ENCODE data around the gene MUC2. TPM values are rescaled to one million over a fixed set of nuclear protein-coding genes. Genes with fewer than 3 reads are reported as not detected.

The MUC2 gene
- total and polyA plus RNA-seq, 9 of the 15 experiments (the other 6 are each of a cell fraction or from before 2014, with no cell fraction given), result under 0.01 to 0.18 TPM; not detected in 7

DNA sequence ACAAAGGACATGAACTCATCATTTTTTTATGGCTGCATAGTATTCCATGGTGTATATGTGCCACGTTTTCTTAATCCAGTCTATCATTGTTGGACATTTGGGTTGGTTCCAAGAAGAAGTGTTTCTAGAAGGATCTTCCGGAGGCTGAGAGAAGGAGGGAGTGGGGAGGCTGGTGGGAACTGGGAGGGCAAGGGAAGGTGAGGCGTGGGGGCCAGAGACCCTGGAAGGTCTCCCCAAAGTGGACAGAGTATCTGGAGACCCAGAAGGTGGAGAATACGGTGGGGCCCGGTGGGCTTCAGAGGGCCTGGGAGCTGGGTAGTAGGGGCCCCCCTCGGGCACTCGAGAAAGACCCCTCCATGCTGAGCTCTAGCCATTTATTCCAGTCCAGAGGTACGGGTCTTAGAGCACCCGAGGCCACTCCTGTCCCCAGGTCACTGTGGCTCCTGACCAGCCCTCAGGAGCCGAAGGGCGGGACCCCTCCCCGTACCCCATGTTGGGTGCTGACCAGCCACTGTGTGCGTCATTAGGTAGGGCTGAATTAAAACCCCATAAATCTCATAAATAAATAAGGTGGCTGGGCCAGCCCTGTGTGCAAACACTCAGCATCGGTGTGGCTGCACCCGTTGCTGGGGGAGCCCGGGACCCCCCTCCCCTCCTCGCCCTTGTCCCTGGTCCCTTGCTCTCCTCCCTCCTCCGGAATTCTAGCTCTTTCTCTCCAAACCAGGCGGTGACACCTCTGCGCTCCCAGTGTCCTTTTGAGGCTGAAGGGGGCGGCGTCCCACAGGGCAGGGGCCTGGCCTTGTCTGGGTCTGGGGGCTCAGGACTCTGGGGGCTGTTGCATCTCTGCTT, 44.3 kb downstream of the MUC2 start:
- ATAC-seq (no peak), DNase-seq (ENCODE audit: extremely low read depth in 1 of 4, low spot score in 3 of 4) (no peak), FAIRE-seq (no peak)
- Histone ChIP-seq H3K79me2 (ENCODE audit: control insufficient read depth, insufficient read depth, low read length) (no peaks in the 10 kb centered on the region), H3K27ac (ENCODE audit: extremely low read depth, low read depth, low read length) (no peak overlapping the region), H3K4me2 (ENCODE audit: insufficient read depth, low read length) (no peak overlapping the region), H3K4me1 (replicated peaks in 1 of 2; ENCODE audit: control insufficient read depth in 2 of 2, insufficient read depth in 2 of 2, low read length in 2 of 2) (peaks cover 0 to 6% of the 10 kb centered on the region in 2 experiments; a peak in 1 of 5 replicates), H2AFZ (ENCODE audit: low read depth, low read length) (no peak overlapping the region), H3K9ac (ENCODE audit: insufficient read depth in 1 of 2, low read depth in 2 of 2, low read length in 2 of 2) (no peak overlapping the region), H3K9me3 (replicated peaks; ENCODE audit: control insufficient read depth, insufficient read depth, low read depth, low read length) (no peaks in the 10 kb centered on the region), H3K4me3 (no peak overlapping the region), H4K20me1 (replicated peaks; ENCODE audit: control insufficient read depth, insufficient read depth, low read length) (no peaks in the 10 kb centered on the region), H3K36me3 (ENCODE audit: control insufficient read depth, insufficient read depth, low read length) (no peaks in the 10 kb centered on the region), H3K9me1 (ENCODE audit: control insufficient read depth, insufficient read depth, low read length) (no peaks in the 10 kb centered on the region), H3K27me3 (ENCODE audit: control insufficient read depth in 2 of 2, insufficient read depth in 2 of 2, low read length in 2 of 2) (peaks cover 9 to 22% of the 10 kb centered on the region in 2 experiments; a peak in 4 of 5 replicates)
- in situ Hi-C loops (cut with MboI) (no loop called here), intact Hi-C loops (cut with micrococcal nuclease) (loop anchor here (10.0 kb wide), 1 partner anchor 456 kb away; the partner anchor contains the start of gene DUSP8)
- ChIA-PET POLR2A (interaction anchor here (0.6 to 1.1 kb wide), 2 partner anchors 9 to 61 kb away, joined by 3 to 5 read pairs; no protein-coding TSS in a partner anchor), CTCF (ENCODE audit: low intra/inter-chr PET ratio) (no interaction called here)
- under 1% methylated on average over 18 of the region's 22 CpGs for WGBS (ENCODE audit: insufficient coverage, low coverage, missing lambda C conversion rate)
- no TSS peak for BruUV-seq (replicated peaks)
- TF ChIP-seq SIRT6 (IDR thresholded peaks at IDR 0.05; ENCODE audit: low read depth, low read length) (no peak), XRCC5 (IDR thresholded peaks at IDR 0.05; ENCODE audit: low read depth, low read length) (no peak), NCOR1 (IDR thresholded peaks at IDR 0.05) (no peak), SIN3B (IDR thresholded peaks at IDR 0.05; ENCODE audit: low read depth) (no peak), ZNF57 (CRISPR knock-in tag; IDR thresholded peaks at IDR 0.05) (no peak), ATF7 (IDR thresholded peaks at IDR 0.05) (no peak)
